ENCODE measurements around the gene ELFN1. TPM values are rescaled to one million over a fixed set of nuclear protein-coding genes. Genes with fewer than 3 reads are reported as not detected.

The ELFN1 gene
- total RNA-seq, 1 experiment from 2014 or later: 0.69 TPM

DNA sequence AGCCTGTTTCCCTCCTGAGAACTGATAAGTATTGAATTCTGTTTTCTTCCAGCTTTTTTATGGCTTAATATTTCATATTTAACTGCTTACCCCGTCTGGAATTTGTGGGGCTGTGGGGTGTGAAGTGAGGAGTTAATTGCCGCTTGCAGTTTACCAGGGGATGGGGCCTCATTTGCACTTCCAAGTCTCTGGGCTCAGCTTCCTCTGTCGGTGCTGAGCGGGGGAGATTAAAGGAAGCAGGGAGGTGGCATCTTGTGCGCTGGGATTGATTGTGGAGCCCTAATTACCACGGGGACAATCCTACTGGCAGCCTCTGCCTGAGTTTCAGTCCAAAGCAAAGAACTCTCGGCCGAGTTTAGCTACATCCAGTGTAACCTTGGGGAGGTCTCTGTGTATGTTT lies 33.4 kb downstream of the ELFN1 start:
- CTCF ChIA-PET: interaction anchor here (0.7 kb wide), 1 partner anchor 10 kb away, joined by 3 read pairs; no protein-coding TSS in a partner anchor
- ATAC-seq (no peak), DNase-seq (no peak)
- H3K9me2 ChIP-seq (replicated peaks; ENCODE audit: low read length): no peaks in the 10 kb centered on the region
- peaks cover 27% of the 10 kb centered on the region for H3K27me3 ChIP-seq (ENCODE audit: low read length)
- POLR2A ChIA-PET (ENCODE audit: unreplicated experiment): no interaction called here
- H3F3A ChIP-seq (ENCODE audit: low read length, unreplicated experiment): no peaks in the 10 kb centered on the region
- TF ChIP-seq, protein P1, sequence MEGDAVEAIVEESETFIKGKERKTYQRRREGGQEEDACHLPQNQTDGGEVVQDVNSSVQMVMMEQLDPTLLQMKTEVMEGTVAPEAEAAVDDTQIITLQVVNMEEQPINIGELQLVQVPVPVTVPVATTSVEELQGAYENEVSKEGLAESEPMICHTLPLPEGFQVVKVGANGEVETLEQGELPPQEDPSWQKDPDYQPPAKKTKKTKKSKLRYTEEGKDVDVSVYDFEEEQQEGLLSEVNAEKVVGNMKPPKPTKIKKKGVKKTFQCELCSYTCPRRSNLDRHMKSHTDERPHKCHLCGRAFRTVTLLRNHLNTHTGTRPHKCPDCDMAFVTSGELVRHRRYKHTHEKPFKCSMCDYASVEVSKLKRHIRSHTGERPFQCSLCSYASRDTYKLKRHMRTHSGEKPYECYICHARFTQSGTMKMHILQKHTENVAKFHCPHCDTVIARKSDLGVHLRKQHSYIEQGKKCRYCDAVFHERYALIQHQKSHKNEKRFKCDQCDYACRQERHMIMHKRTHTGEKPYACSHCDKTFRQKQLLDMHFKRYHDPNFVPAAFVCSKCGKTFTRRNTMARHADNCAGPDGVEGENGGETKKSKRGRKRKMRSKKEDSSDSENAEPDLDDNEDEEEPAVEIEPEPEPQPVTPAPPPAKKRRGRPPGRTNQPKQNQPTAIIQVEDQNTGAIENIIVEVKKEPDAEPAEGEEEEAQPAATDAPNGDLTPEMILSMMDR (conservative IDR thresholded peaks at IDR 0.05; ENCODE audit: low read depth, low read length): no peak
- no peak for TF ChIP-seq EZH2phosphoT487 (IDR thresholded peaks at IDR 0.05; ENCODE audit: borderline replicate concordance, low read length)
- no peak for TF ChIP-seq EZH2 (IDR thresholded peaks at IDR 0.05; ENCODE audit: low read length, unreplicated experiment)
- H3K9ac ChIP-seq (ENCODE audit: low read length): no peak overlapping the region
- intact Hi-C loops (cut with micrococcal nuclease): no loop called here
- H3K9me3 ChIP-seq (ENCODE audit: low read length): no peaks in the 10 kb centered on the region
- H3K4me3 ChIP-seq (ENCODE audit: low read length): no peak overlapping the region
- no peaks in the 10 kb centered on the region for H3K79me2 ChIP-seq (ENCODE audit: low read length)
- no peak overlapping the region for H2AFZ ChIP-seq (ENCODE audit: low read length)
- no TSS peak for BruUV-seq (replicated peaks)
- H4K20me1 ChIP-seq (ENCODE audit: low read length): no peaks in the 10 kb centered on the region
- H3K36me3 ChIP-seq (ENCODE audit: low read depth, low read length): no peaks in the 10 kb centered on the region
- no peaks in the 10 kb centered on the region for H3K4me1 ChIP-seq (ENCODE audit: insufficient read depth, low read length)
- H3K4me2 ChIP-seq (ENCODE audit: low read length): no peak overlapping the region
- H3K27ac ChIP-seq (ENCODE audit: low read length): no peak overlapping the region

DNA sequence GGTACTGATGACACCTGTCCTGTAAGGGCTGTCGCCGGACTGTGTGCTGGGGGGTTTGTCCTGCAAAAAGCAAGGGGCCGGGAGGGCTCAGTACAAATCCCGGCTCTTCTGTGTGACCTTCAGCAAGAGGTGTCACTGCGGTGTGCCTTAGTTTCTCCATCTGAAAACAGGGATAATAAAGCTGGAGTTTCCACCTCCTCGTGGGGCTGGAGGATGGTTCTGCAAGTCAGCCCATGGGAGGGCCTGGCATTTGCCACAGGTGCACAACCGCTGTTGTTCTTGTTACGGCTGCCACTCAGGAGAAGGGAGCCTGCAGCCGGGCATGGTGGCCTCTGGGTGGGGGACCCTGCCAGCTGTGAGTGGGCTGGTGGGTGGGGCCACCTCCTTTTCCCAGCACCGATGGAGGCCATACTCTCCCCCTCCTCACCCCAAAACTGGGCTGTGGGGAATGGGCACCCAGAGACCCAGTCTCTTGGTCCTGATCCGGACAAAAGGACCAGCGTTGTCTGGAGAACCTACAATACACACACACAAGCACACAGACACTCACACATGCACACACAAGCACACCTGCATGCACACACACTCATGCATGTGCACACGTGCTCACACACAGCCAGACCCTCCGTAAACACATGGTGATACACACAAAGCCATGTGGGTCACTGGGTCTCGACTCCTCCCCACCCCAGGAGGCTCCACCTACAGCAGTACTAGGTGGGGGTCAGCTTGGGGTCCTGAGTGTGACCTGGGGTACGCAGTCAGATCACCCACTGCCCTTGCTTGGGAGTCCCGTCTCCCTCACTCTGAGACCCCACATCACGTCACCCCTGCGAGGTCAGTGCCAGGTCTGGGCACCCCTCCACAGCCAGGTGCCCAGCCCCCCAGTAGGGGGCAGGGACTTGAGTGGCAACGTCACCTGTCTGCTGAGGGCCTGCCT lies 34.1 kb downstream of the ELFN1 start:
- ATAC-seq (no peak), DNase-seq (no peak)
- H2AFZ ChIP-seq (ENCODE audit: low read length): no peak overlapping the region
- intact Hi-C loops (cut with micrococcal nuclease): no loop called here
- POLR2A ChIA-PET (ENCODE audit: unreplicated experiment): no interaction called here
- no peaks in the 10 kb centered on the region for H3F3A ChIP-seq (ENCODE audit: low read length, unreplicated experiment)
- no peaks in the 10 kb centered on the region for H3K36me3 ChIP-seq (ENCODE audit: low read depth, low read length)
- BruUV-seq (replicated peaks): no TSS peak
- no peak overlapping the region for H3K9ac ChIP-seq (ENCODE audit: low read length)
- H3K27ac ChIP-seq (ENCODE audit: low read length): no peak overlapping the region
- no peaks in the 10 kb centered on the region for H3K9me3 ChIP-seq (ENCODE audit: low read length)
- H3K79me2 ChIP-seq (ENCODE audit: low read length): no peaks in the 10 kb centered on the region
- H3K9me2 ChIP-seq (replicated peaks; ENCODE audit: low read length): no peaks in the 10 kb centered on the region
- H3K4me1 ChIP-seq (ENCODE audit: insufficient read depth, low read length): no peaks in the 10 kb centered on the region
- TF ChIP-seq, protein P1 (conservative IDR thresholded peaks at IDR 0.05; ENCODE audit: low read depth, low read length): no peak
- TF ChIP-seq EZH2 (IDR thresholded peaks at IDR 0.05; ENCODE audit: low read length, unreplicated experiment): no peak
- no peak overlapping the region for H3K4me2 ChIP-seq (ENCODE audit: low read length)
- H4K20me1 ChIP-seq (ENCODE audit: low read length): no peaks in the 10 kb centered on the region
- H3K27me3 ChIP-seq (ENCODE audit: low read length): peaks cover 20% of the 10 kb centered on the region
- CTCF ChIA-PET: no interaction called here
- H3K4me3 ChIP-seq (ENCODE audit: low read length): no peak overlapping the region
